Neural progenitor cell (in vitro differentiated cells): Measurements from ENCODE around the gene LSM14A. TPM values are rescaled to one million over a fixed set of nuclear protein-coding genes. Genes with fewer than 3 reads are reported as not detected.
"Not testable (repeated sequence)": the region's sequence is repeated elsewhere in the genome, so short reads cannot be mapped to it uniquely, and the experiment has no call there.

Experiments
- DNase-seq: peaks from one replicate; pipeline ENCODE4 v3.0.0-alpha.2; 2016; ENCODE audit warnings: low spot score
- H2AFZ ChIP-seq: fragments of 200-600 bp; sonication (generic); replicated peaks from 2 replicates; pipeline ENCODE4 v1.6.1; 2016; ENCODE audit warnings: antibody characterized with exemption
- H3F3A ChIP-seq: fragments of 200-600 bp; sonication (generic); 2 replicates; pipeline ENCODE4 v1.6.1; 2016; ENCODE audit warnings: antibody characterized with exemption, low read depth
- H3K27ac ChIP-seq: fragments of 200-600 bp; sonication (generic); 2 replicates; pipeline ENCODE4 v1.5.1; 2016; ENCODE audit warnings: mild to moderate bottlenecking
- H3K27me3 ChIP-seq: fragments of 200-600 bp; sonication (generic); 2 replicates; pipeline ENCODE4 v1.6.1; 2016; ENCODE audit warnings: mild to moderate bottlenecking, moderate library complexity
- H3K36me3 ChIP-seq: fragments of 200-600 bp; sonication (generic); 2 replicates; pipeline ENCODE4 v1.5.1; 2016
- H3K4me1 ChIP-seq: fragments of 200-600 bp; sonication (generic); 2 replicates; pipeline ENCODE4 v1.6.1; 2016; ENCODE audit warnings: mixed run types
- H3K4me2 ChIP-seq: fragments of 200-600 bp; sonication (generic); 2 replicates; pipeline ENCODE4 v1.6.1; 2016
- H3K4me3 ChIP-seq: fragments of 200-600 bp; sonication (generic); 2 replicates; pipeline ENCODE4 v1.5.1; 2016
- H3K79me2 ChIP-seq: fragments of 200-600 bp; sonication (generic); 2 replicates; pipeline ENCODE4 v1.6.1; 2016; ENCODE audit warnings: low read depth
- H3K9ac ChIP-seq: fragments of 200-600 bp; sonication (generic); 2 replicates; pipeline ENCODE4 v1.6.1; 2016
- H3K9me3 ChIP-seq: fragments of 200-600 bp; sonication (generic); 2 replicates; pipeline ENCODE4 v1.5.1; 2016; ENCODE audit warnings: low read depth
- H4K20me1 ChIP-seq: fragments of 200-600 bp; sonication (generic); 2 replicates; pipeline ENCODE4 v1.6.1; 2016; ENCODE audit warnings: low read depth
- H3K27ac Mint-ChIP-seq: 3 replicates; pipeline ENCODE4 v1.8.0; 2021; ENCODE audit warnings: mixed read lengths
- H3K27me3 Mint-ChIP-seq: 2 replicates; pipeline ENCODE4 v1.8.0; 2022; ENCODE audit warnings: low read depth, mild to moderate bottlenecking, inconsistent platforms, moderate library complexity, mixed read lengths; ENCODE audit not compliant: insufficient read depth
- H3K36me3 Mint-ChIP-seq: 3 replicates; pipeline ENCODE4 v1.8.0; 2021; ENCODE audit warnings: mixed read lengths
- H3K4me1 Mint-ChIP-seq: 3 replicates; pipeline ENCODE4 v1.8.0; 2021; ENCODE audit warnings: mixed read lengths
- H3K4me3 Mint-ChIP-seq: 3 replicates; pipeline ENCODE4 v1.8.0; 2021; ENCODE audit warnings: mild to moderate bottlenecking, moderate library complexity, mixed read lengths
- H3K9me3 Mint-ChIP-seq: 3 replicates; pipeline ENCODE4 v1.8.0; 2020; ENCODE audit warnings: mixed read lengths
- EZH2 ChIP-seq: fragments of 200-600 bp; sonication (generic); IDR thresholded peaks from 2 replicates; pipeline ENCODE4 v1.6.1; 2017; ENCODE audit warnings: antibody characterized with exemption, mild to moderate bottlenecking, moderate library complexity
- EZH2phosphoT487 ChIP-seq: fragments of 200-600 bp; sonication (generic); IDR thresholded peaks from 2 replicates; pipeline ENCODE4 v1.6.1; 2017; ENCODE audit warnings: antibody characterized with exemption
- total RNA-seq: library from RNA; depleted of rRNA; stranded (reverse); fragments of >200 nt; gene quantifications from 2 replicates; pipeline ENCODE4 v1.2.3, GENCODE V29; 2015; ENCODE audit warnings: low replicate concordance
- TF ChIP-seq, protein P1 (sequence below): fragments of 200-600 bp; sonication (generic); IDR thresholded peaks from 2 replicates; pipeline ENCODE4 v1.5.1; 2017; ENCODE audit warnings: antibody characterized with exemption, mild to moderate bottlenecking

LSM14A gene
- total RNA-seq, 1 donor from 2014 or later = 152 TPM

DNA sequence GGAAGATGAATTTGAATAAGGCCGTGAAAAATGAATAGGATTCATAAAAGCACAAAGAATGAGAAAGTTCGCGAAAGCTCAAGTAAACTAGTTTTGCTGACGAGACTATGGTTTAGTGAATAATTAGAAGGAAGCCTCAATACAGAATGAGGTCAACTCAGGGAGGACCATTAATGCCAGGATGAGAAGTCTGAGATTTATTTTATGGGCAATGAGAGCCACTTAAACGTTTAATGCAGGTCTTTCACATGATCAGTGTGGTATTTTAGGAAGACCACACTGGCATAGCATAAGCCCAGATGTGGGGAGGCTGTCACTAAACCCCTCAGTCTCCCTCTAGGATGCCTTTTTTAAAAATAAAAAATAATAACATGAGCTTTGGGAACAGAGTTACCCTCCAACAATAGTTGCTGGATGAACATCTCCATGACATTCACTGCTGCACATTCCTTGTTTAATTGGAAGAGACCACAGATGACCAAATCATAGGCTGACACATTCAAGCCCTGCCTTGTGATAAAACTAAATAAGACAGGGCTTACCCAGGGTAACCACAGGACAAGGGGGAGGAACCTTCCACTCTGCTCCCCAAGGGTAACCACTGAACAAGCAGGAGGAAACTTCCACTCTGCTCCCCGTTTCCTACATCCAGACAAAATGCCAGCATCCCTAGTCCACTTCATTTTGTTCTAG, 43.6 kb upstream of the LSM14A start:
- Mint-ChIP-seq H3K27ac (no peak overlapping the region), H3K9me3 (peaks cover 2% of the 10 kb centered on the region), H3K4me3 (no peak overlapping the region), H3K36me3 (peaks cover 2% of the 10 kb centered on the region), H3K27me3 (peaks cover 2% of the 10 kb centered on the region), H3K4me1 (peaks cover 15% of the 10 kb centered on the region)
- no peak overlapping the region for H3K9ac ChIP-seq
- no peaks in the 10 kb centered on the region for H3K36me3 ChIP-seq
- peaks cover 4% of the 10 kb centered on the region for H3K4me1 ChIP-seq
- no peak overlapping the region for H2AFZ ChIP-seq
- TF ChIP-seq EZH2phosphoT487 (no peak), EZH2 (no peak)
- TF ChIP-seq, protein P1, sequence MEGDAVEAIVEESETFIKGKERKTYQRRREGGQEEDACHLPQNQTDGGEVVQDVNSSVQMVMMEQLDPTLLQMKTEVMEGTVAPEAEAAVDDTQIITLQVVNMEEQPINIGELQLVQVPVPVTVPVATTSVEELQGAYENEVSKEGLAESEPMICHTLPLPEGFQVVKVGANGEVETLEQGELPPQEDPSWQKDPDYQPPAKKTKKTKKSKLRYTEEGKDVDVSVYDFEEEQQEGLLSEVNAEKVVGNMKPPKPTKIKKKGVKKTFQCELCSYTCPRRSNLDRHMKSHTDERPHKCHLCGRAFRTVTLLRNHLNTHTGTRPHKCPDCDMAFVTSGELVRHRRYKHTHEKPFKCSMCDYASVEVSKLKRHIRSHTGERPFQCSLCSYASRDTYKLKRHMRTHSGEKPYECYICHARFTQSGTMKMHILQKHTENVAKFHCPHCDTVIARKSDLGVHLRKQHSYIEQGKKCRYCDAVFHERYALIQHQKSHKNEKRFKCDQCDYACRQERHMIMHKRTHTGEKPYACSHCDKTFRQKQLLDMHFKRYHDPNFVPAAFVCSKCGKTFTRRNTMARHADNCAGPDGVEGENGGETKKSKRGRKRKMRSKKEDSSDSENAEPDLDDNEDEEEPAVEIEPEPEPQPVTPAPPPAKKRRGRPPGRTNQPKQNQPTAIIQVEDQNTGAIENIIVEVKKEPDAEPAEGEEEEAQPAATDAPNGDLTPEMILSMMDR = no peak
- H3K27ac ChIP-seq = no peak overlapping the region
- no peaks in the 10 kb centered on the region for H4K20me1 ChIP-seq
- H3F3A ChIP-seq = peaks cover 1% of the 10 kb centered on the region
- no peaks in the 10 kb centered on the region for H3K27me3 ChIP-seq
- H3K79me2 ChIP-seq = no peaks in the 10 kb centered on the region
- DNase-seq = no peak
- H3K4me2 ChIP-seq = no peak overlapping the region
- H3K9me3 ChIP-seq = no peaks in the 10 kb centered on the region
- H3K4me3 ChIP-seq = no peak overlapping the region

DNA sequence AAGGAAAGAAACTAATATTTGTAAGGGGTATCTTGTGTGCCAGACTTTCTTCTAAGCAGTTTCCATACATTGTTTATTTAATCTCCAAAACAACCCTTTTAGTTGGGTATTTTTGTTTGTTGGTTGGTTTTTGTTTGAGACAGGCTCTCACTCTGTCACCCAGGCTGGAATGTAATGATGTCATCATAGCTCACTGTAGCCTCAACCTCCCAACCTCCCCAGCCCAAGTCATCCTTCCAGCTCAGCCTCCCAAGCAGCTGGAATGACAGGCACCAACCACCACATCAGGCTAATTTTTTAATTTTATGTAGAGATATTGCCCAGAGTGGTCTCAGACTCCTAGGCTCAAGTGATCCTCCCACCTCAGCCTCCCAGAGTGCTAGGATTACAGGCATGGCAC, 41.2 kb upstream of the LSM14A start:
- peaks cover 24% of the 10 kb centered on the region for H3F3A ChIP-seq
- H3K4me2 ChIP-seq = no peak overlapping the region
- no peaks in the 10 kb centered on the region for H3K9me3 ChIP-seq
- peaks cover 2% of the 10 kb centered on the region for H3K27me3 Mint-ChIP-seq
- TF ChIP-seq EZH2phosphoT487 = no peak
- TF ChIP-seq, protein P1 = no peak
- TF ChIP-seq EZH2 = no peak
- H3K4me1 ChIP-seq = peaks cover 6% of the 10 kb centered on the region
- H3K36me3 Mint-ChIP-seq = no peaks in the 10 kb centered on the region
- H3K36me3 ChIP-seq = no peaks in the 10 kb centered on the region
- H3K79me2 ChIP-seq = no peaks in the 10 kb centered on the region
- no peaks in the 10 kb centered on the region for H3K27me3 ChIP-seq
- H3K9me3 Mint-ChIP-seq = no peaks in the 10 kb centered on the region
- H3K4me3 ChIP-seq = no peak overlapping the region
- H3K9ac ChIP-seq = no peak overlapping the region
- H3K4me1 Mint-ChIP-seq = peaks cover 11% of the 10 kb centered on the region
- no peak overlapping the region for H2AFZ ChIP-seq
- no peak overlapping the region for H3K27ac ChIP-seq
- H3K27ac Mint-ChIP-seq = no peak overlapping the region
- no peak for DNase-seq
- no peak overlapping the region for H3K4me3 Mint-ChIP-seq
- no peaks in the 10 kb centered on the region for H4K20me1 ChIP-seq

DNA sequence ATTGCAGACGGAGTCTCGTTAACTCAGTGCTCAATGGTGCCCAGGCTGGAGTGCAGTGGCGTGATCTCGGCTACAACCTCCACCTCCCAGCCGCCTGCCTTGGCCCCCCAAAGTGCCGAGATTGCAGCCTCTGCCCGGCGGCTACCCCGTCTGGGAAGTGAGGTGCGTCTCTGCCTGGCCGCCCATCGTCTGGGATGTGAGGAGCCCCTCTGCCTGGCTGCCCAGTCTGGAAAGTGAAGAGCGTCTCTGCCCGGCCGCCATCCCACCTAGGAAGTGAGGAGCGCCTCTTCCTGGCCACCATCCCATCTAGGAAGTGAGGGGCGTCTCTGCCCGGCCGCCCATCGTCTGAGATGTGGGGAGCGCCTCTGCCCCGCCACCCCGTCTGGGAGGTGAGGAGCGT, 40.2 kb upstream of the LSM14A start:
- not testable (repeated sequence) for H2AFZ ChIP-seq, H3K27ac Mint-ChIP-seq, H3K4me2 ChIP-seq, H3K79me2 ChIP-seq, H3K9me3 ChIP-seq, H3K27ac ChIP-seq, H3K4me3 ChIP-seq, H3K36me3 Mint-ChIP-seq, H4K20me1 ChIP-seq, H3K9me3 Mint-ChIP-seq, H3K27me3 ChIP-seq, H3K36me3 ChIP-seq, H3K4me1 ChIP-seq, DNase-seq, H3K9ac ChIP-seq, H3K4me3 Mint-ChIP-seq, H3K27me3 Mint-ChIP-seq
- H3F3A ChIP-seq = peaks cover 24% of the 10 kb centered on the region
- H3K4me1 Mint-ChIP-seq = peaks cover 14% of the 10 kb centered on the region

DNA sequence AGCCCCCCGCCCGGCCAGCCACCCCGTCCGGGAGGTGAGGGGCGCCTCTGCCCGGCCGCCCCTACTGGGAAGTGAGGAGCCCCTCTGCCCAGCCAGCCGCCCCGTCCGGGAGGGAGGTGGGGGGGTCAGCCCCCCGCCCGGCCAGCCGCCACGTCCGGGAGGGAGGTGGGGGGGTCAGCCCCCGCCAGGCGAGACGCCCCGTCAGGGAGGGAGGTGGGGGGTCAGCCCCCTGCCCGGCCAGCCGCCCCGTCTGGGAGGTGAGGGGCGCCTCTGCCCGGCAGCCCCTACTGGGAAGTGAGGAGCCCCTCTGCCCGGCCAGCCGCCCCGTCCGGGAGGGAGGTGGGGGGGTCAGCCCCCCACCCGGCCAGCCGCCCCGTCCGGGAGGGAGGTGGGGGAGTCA, 39.6 kb upstream of the LSM14A start:
- H3F3A ChIP-seq = peaks cover 24% of the 10 kb centered on the region
- not testable (repeated sequence) for H3K4me3 Mint-ChIP-seq, H3K4me3 ChIP-seq, H3K9ac ChIP-seq, H3K27ac Mint-ChIP-seq, DNase-seq, H3K79me2 ChIP-seq, H3K4me1 ChIP-seq, H3K9me3 Mint-ChIP-seq, H3K4me2 ChIP-seq, H3K27ac ChIP-seq, H4K20me1 ChIP-seq, H2AFZ ChIP-seq, H3K27me3 Mint-ChIP-seq, H3K36me3 ChIP-seq, H3K27me3 ChIP-seq, H3K9me3 ChIP-seq, H3K36me3 Mint-ChIP-seq
- peaks cover 14% of the 10 kb centered on the region for H3K4me1 Mint-ChIP-seq
